Lung (tissue), 12 donors: ENCODE measurements around the gene KRT6B. TPM values are rescaled to one million over a fixed set of nuclear protein-coding genes. Genes with fewer than 3 reads are reported as not detected.
"Not testable (repeated sequence)": the region's sequence is repeated elsewhere in the genome, so short reads cannot be mapped to it uniquely, and the experiment has no call there.

Experiments used
- ATAC-seq: fragments of 200-7000 bp; cut with Tn5 transposase; one replicate; pipeline ENCODE4 v1.9.1; 2020; ENCODE audit warnings: moderate number of reproducible peaks; ENCODE audit not compliant: insufficient read depth, low FRiP score
- DNase-seq, 3 donors: peaks; one replicate each; pipeline ENCODE4 v3.0.0-alpha.2; 2013 to 2017
- H3K27ac ChIP-seq, 2 donors: one replicate each; pipeline ENCODE4 v1.5.1; 2013; ENCODE audit warnings: mild to moderate bottlenecking in 2 of 2, moderate library complexity in 2 of 2, control low read depth in 1 of 2, inconsistent platforms in 1 of 2, low read depth in 1 of 2, low read length in 1 of 2
- H3K27me3 ChIP-seq, 3 donors: one replicate each; pipeline ENCODE4 v1.5.1; 2013; ENCODE audit warnings: low read length in 2 of 3; ENCODE audit not compliant: control insufficient read depth in 3 of 3, insufficient read depth in 3 of 3
- H3K36me3 ChIP-seq, 4 donors: one replicate each; pipeline ENCODE4 v1.5.1; 2013; ENCODE audit warnings: low read length in 4 of 4, mild to moderate bottlenecking in 1 of 4, moderate library complexity in 1 of 4; ENCODE audit not compliant: control insufficient read depth in 4 of 4, insufficient read depth in 4 of 4
- H3K4me1 ChIP-seq, 5 donors: one replicate each; pipeline ENCODE4 v1.5.1; 2013; ENCODE audit warnings: low read length in 5 of 5, mild to moderate bottlenecking in 2 of 5, moderate library complexity in 1 of 5; ENCODE audit not compliant: control insufficient read depth in 5 of 5, insufficient read depth in 5 of 5
- H3K4me3 ChIP-seq: one replicate; pipeline ENCODE4 v1.5.1; 2013; ENCODE audit warnings: mild to moderate bottlenecking, control low read depth, moderate library complexity
- H3K9ac ChIP-seq, 2 donors: one replicate each; pipeline ENCODE4 v1.5.1; 2013; ENCODE audit warnings: low read length in 2 of 2, control low read depth in 1 of 2; ENCODE audit not compliant: insufficient read depth in 1 of 2
- H3K9me3 ChIP-seq, 4 donors: one replicate each; pipeline ENCODE4 v1.5.1; 2013; ENCODE audit warnings: low read length in 3 of 4, mild to moderate bottlenecking in 1 of 4, moderate library complexity in 1 of 4; ENCODE audit not compliant: control insufficient read depth in 4 of 4, insufficient read depth in 3 of 4
- WGBS, 2 donors: extraction: QIAGEN DNeasy Blood & Tissue Kit; methylation state at CpG; one replicate each; pipeline ENCODE4 v1.1.7; 2013; 5-methylcytosine and 5-hydroxymethylcytosine counted together
- polyA plus RNA-seq, 2 donors: library from polyadenylated mRNA; stranded (reverse); fragments of 200-250 nt; gene quantifications; one replicate each; pipeline ENCODE4 v1.2.1, GENCODE V29; 2013
- total RNA-seq, 2 donors: library from RNA; depleted of rRNA in 1 of 2; stranded (reverse); fragments of >200 nt in 1 of 2; gene quantifications; one replicate each; pipeline ENCODE4 v1.2.1, GENCODE V29; 2014 to 2021
- TF ChIP-seq, protein P1 (sequence below): IDR thresholded peaks from 2 replicates; pipeline ENCODE4 v1.5.1; 2012; ENCODE audit warnings: mild to moderate bottlenecking; ENCODE audit errors: control extremely low read depth, extremely low read depth
- donor health status: control.
- donor health status: control.
- donor health status: Bipolar disorder and iron deficiency.
- donor health status: healthy.
- donor health status: DM: yes; HTN: yes; CAD: no.

The KRT6B gene
- total and polyA plus RNA-seq, 4 donors: 0.06 to 0.63 (median 0.25) TPM; not detected in 1

GRCh38 chr12:52454411-52455201, 2.7 kb upstream of the KRT6B start:
- no peaks in the 10 kb centered on the region for H3K27me3 ChIP-seq
- H3K4me1 ChIP-seq: no peaks in the 10 kb centered on the region
- no peaks in the 10 kb centered on the region for H3K9me3 ChIP-seq
- H3K27ac ChIP-seq: no peak overlapping the region
- ATAC-seq: no peak
- H3K9ac ChIP-seq: no peak overlapping the region
- DNase-seq: no peak
- 65 to 74% methylated on average over 3 of the region's 3 CpGs for WGBS, 2 donors
- H3K4me3 ChIP-seq: no peak overlapping the region
- H3K36me3 ChIP-seq: no peaks in the 10 kb centered on the region
- TF ChIP-seq, protein P1, sequence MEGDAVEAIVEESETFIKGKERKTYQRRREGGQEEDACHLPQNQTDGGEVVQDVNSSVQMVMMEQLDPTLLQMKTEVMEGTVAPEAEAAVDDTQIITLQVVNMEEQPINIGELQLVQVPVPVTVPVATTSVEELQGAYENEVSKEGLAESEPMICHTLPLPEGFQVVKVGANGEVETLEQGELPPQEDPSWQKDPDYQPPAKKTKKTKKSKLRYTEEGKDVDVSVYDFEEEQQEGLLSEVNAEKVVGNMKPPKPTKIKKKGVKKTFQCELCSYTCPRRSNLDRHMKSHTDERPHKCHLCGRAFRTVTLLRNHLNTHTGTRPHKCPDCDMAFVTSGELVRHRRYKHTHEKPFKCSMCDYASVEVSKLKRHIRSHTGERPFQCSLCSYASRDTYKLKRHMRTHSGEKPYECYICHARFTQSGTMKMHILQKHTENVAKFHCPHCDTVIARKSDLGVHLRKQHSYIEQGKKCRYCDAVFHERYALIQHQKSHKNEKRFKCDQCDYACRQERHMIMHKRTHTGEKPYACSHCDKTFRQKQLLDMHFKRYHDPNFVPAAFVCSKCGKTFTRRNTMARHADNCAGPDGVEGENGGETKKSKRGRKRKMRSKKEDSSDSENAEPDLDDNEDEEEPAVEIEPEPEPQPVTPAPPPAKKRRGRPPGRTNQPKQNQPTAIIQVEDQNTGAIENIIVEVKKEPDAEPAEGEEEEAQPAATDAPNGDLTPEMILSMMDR: no peak

DNA sequence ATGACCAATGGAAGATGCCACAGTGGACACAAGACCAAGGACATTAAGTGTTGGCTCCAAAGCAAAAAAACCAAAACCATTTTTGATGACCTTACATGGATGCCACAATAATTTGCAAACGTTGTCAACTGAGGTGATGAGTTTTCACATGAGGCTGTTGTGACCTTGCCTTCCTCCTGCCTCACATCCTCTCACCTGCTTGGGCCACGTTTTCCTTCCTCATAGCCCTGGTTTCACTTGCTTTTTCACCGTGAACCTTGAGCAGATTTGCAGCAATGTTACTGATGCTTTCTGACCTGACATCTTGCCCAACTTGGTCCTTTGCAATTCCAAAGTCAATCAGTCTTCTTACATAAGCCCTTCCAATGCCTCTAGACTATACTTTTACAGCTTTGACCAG, 3.7 kb downstream of the KRT6B start:
- Histone ChIP-seq H3K27me3 (no peaks in the 10 kb centered on the region), H3K4me3 (no peak overlapping the region), H3K27ac (no peak overlapping the region), H3K36me3 (no peaks in the 10 kb centered on the region), H3K9ac (no peak overlapping the region), H3K4me1 (no peaks in the 10 kb centered on the region), H3K9me3 (no peaks in the 10 kb centered on the region)
- TF ChIP-seq, protein P1: no peak
- ATAC-seq (no peak), DNase-seq (no peak)
- 42 to 53% methylated on average over 3 of the region's 3 CpGs for WGBS, 2 donors

GRCh38 chr12:52447196-52447595, 4.8 kb downstream of the KRT6B start:
- H3K9ac ChIP-seq, H3K9me3 ChIP-seq, DNase-seq, ATAC-seq, H3K4me1 ChIP-seq, H3K36me3 ChIP-seq, H3K27me3 ChIP-seq, H3K27ac ChIP-seq, H3K4me3 ChIP-seq: not testable (repeated sequence)
- WGBS, 2 donors: 88 to 92% methylated on average over 10 to 11 of the region's 11 CpGs

GRCh38 chr12:52446367-52447045, 5.4 kb downstream of the KRT6B start:
- TF ChIP-seq, protein P1: no peak
- DNase-seq: no peak
- no peak for ATAC-seq

More at GRCh38 chr12:52446367-52447045, 5.4 kb downstream of the KRT6B start:
- 68 to 78% methylated on average over 6 of the region's 6 CpGs for WGBS, 2 donors
- Histone ChIP-seq H3K4me1 (no peaks in the 10 kb centered on the region), H3K9ac (no peak overlapping the region), H3K27me3 (no peaks in the 10 kb centered on the region), H3K9me3 (no peaks in the 10 kb centered on the region), H3K36me3 (no peaks in the 10 kb centered on the region), H3K4me3 (no peak overlapping the region), H3K27ac (no peak overlapping the region)
